GM23338 (cell line): ENCODE data around the gene BANF1. TPM values are rescaled to one million over a fixed set of nuclear protein-coding genes. Genes with fewer than 3 reads are reported as not detected.

ENCODE experiments used
- ATAC-seq: fragments of 200-7000 bp; cut with Tn5 transposase; 3 replicates; pipeline ENCODE4 v1.9.1; 2020
- DNase-seq: peaks from one replicate; pipeline ENCODE4 v3.0.0-alpha.2; 2015; ENCODE audit warnings: low spot score
- H2AFZ ChIP-seq: fragments of 200-600 bp; sonication (generic); 2 replicates; pipeline ENCODE4 v1.8.0; 2016; ENCODE audit warnings: antibody characterized with exemption, mild to moderate bottlenecking, moderate library complexity
- H3F3A ChIP-seq: fragments of 200-600 bp; sonication (generic); replicated peaks from 2 replicates; pipeline ENCODE4 v1.8.0; 2017; ENCODE audit warnings: antibody characterized with exemption, mixed run types, low read depth
- H3K27ac ChIP-seq: fragments of 200-600 bp; sonication (generic); 2 replicates; pipeline ENCODE4 v1.6.1; 2016; ENCODE audit warnings: low read depth
- H3K27me3 ChIP-seq: fragments of 200-600 bp; sonication (generic); 2 replicates; pipeline ENCODE4 v1.8.0; 2016; ENCODE audit warnings: mild to moderate bottlenecking, mixed run types, moderate library complexity; ENCODE audit not compliant: insufficient read depth
- H3K36me3 ChIP-seq: fragments of 200-600 bp; sonication (generic); 2 replicates; pipeline ENCODE4 v1.8.0; 2016; ENCODE audit warnings: mild to moderate bottlenecking; ENCODE audit not compliant: insufficient read depth
- H3K4me1 ChIP-seq: fragments of 200-600 bp; sonication (generic); 2 replicates; pipeline ENCODE4 v1.8.0; 2016; ENCODE audit warnings: mild to moderate bottlenecking, moderate library complexity; ENCODE audit not compliant: insufficient read depth
- H3K4me2 ChIP-seq: fragments of 200-600 bp; sonication (generic); 2 replicates; pipeline ENCODE4 v1.7.1; 2017; ENCODE audit warnings: mixed run types
- H3K4me3 ChIP-seq: fragments of 200-600 bp; sonication (generic); 2 replicates; pipeline ENCODE4 v1.6.1; 2016; ENCODE audit warnings: mixed run types
- H3K79me2 ChIP-seq: fragments of 200-600 bp; sonication (generic); replicated peaks from 2 replicates; pipeline ENCODE4 v1.8.0; 2017; ENCODE audit warnings: mild to moderate bottlenecking; ENCODE audit not compliant: insufficient read depth
- H3K9me2 ChIP-seq: fragments of 200-600 bp; sonication (generic); 2 replicates; pipeline ENCODE4 v1.8.0; 2017; ENCODE audit not compliant: insufficient read depth
- H4K20me1 ChIP-seq: fragments of 200-600 bp; sonication (generic); replicated peaks from 2 replicates; pipeline ENCODE4 v1.8.0; 2017; ENCODE audit warnings: mild to moderate bottlenecking; ENCODE audit not compliant: insufficient read depth
- H3K27ac Mint-ChIP-seq: 2 replicates; pipeline ENCODE4 v1.8.0; 2020; ENCODE audit warnings: inconsistent platforms, mild to moderate bottlenecking, moderate library complexity, mixed read lengths
- H3K27me3 Mint-ChIP-seq: 3 replicates; pipeline ENCODE4 v1.8.0; 2022; ENCODE audit warnings: low read depth, mild to moderate bottlenecking, moderate library complexity, mixed read lengths, inconsistent platforms; ENCODE audit not compliant: insufficient read depth, poor library complexity
- H3K36me3 Mint-ChIP-seq: 3 replicates; pipeline ENCODE4 v1.8.0; 2021; ENCODE audit warnings: low read depth, mild to moderate bottlenecking, inconsistent platforms, moderate library complexity, mixed read lengths
- H3K4me1 Mint-ChIP-seq: 3 replicates; pipeline ENCODE4 v1.8.0; 2020; ENCODE audit warnings: mild to moderate bottlenecking, inconsistent platforms, mixed read lengths
- H3K4me3 Mint-ChIP-seq: 3 replicates; pipeline ENCODE4 v1.8.0; 2021; ENCODE audit warnings: moderate library complexity, mild to moderate bottlenecking, inconsistent platforms, mixed read lengths
- H3K9me3 Mint-ChIP-seq: 3 replicates; pipeline ENCODE4 v1.8.0; 2020; ENCODE audit warnings: moderate library complexity, mild to moderate bottlenecking, inconsistent platforms, mixed read lengths
- CREB1 ChIP-seq: fragments of 250-450 bp; sonication (Bioruptor Pico); IDR thresholded peaks from 2 replicates; pipeline ENCODE4 v1.5.0; 2020; ENCODE audit warnings: low read depth, mild to moderate bottlenecking, moderate library complexity
- CTCF ChIP-seq, 2 experiments: fragments of 200-600 bp in 1 of 2; sonication (generic) in 1 of 2; conservative IDR thresholded peaks; 2 replicates each; pipeline versions ENCODE4 v1.5.1 to v1.6.1; 2016 to 2017; ENCODE audit warnings: antibody characterized with exemption in 2 of 2, low read depth in 2 of 2, mild to moderate bottlenecking in 2 of 2, moderate library complexity in 1 of 2
- EZH2 ChIP-seq: fragments of 200-600 bp; sonication (generic); IDR thresholded peaks from one replicate; pipeline ENCODE4 v1.8.0; 2017; ENCODE audit warnings: antibody characterized with exemption, mild to moderate bottlenecking, low read depth; ENCODE audit not compliant: unreplicated experiment
- EZH2phosphoT487 ChIP-seq: fragments of 200-600 bp; sonication (generic); IDR thresholded peaks from one replicate; pipeline ENCODE4 v1.8.1; 2018; ENCODE audit warnings: antibody characterized with exemption; ENCODE audit not compliant: unreplicated experiment
- POLR2AphosphoS5 ChIP-seq: IDR thresholded peaks from 2 replicates; pipeline ENCODE4 v1.6.1; 2016; ENCODE audit warnings: antibody characterized with exemption, low read depth
- REST ChIP-seq: IDR thresholded peaks from one replicate; pipeline ENCODE4 v1.6.1; 2018; ENCODE audit warnings: antibody characterized with exemption; ENCODE audit not compliant: unreplicated experiment
- STAT1 ChIP-seq: IDR thresholded peaks from one replicate; pipeline ENCODE4 v1.6.1; 2016; ENCODE audit warnings: antibody characterized with exemption; ENCODE audit not compliant: unreplicated experiment
- ZNF331 ChIP-seq: fragments of 250-450 bp; sonication (Bioruptor Pico); IDR thresholded peaks from 2 replicates; pipeline ENCODE4 v1.5.0; 2020; ENCODE audit warnings: low read depth, mild to moderate bottlenecking, moderate library complexity
- polyA plus RNA-seq: library from polyadenylated mRNA; unstranded; fragments of >200 nt; fragmentation: Nextera tagmentation; extraction: Ambion mirVana; gene quantifications from 2 replicates; pipeline ENCODE4 v1.2.1, GENCODE V29; 2016
- total RNA-seq: library from RNA; depleted of rRNA; stranded (reverse); fragments of >200 nt; shearing (Covaris generic); gene quantifications from 2 replicates; pipeline ENCODE4 v1.2.3, GENCODE V29; 2014
- TF ChIP-seq, protein P1 (sequence below): IDR thresholded peaks from 2 replicates; pipeline ENCODE4 v1.6.1; 2016; ENCODE audit warnings: antibody characterized with exemption
- TF ChIP-seq, protein P2 (sequence below): fragments of 250-450 bp; sonication (Bioruptor Pico); IDR thresholded peaks from 2 replicates; pipeline ENCODE4 v1.5.0; 2020; ENCODE audit warnings: mild to moderate bottlenecking, moderate library complexity

The BANF1 gene
- total and polyA plus RNA-seq, 2 experiments from 2014 or later, result 58.2 to 765 TPM

DNA sequence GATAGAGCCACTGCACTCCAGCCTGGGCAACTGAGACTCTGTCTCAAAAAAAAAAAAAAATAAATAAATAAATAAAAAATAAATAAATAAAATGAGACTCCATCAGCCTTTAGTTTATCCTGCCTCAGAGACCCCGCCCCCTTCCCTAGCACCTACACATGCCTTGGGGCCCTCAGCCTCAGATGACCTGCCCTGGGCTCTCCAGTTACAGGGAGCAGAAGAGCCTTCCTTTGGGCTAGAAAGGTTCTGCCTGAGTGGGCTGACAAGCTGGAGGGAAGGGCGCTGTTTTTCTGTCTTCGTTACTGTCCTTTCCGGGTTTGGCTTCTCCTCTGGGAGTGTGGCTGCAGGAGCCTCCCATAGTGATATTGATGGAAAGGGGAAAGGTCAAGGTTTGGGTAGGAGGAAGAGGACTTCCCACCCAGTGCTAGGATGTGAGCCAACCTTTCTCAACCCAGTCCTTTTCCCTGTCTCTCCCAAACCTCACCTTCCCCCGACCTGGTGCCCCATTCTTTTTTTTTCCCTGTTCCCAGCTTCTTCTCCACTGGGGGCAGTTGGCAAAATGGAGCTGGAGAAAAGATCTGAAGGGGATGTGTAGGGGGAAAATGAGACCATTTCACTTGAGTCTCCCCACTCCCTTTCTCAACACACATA lies 48.4 kb downstream of the BANF1 start:
- TF ChIP-seq REST (no peak), POLR2AphosphoS5 (no peak), ZNF331 (CRISPR knock-in tag) (no peak), STAT1 (no peak), CREB1 (CRISPR knock-in tag) (no peak), EZH2 (no peak), CTCF (conservative IDR thresholded peaks at IDR 0.05; ENCODE audit: low read depth in 2 of 2) (no peak), EZH2phosphoT487 (no peak)
- TF ChIP-seq, protein P1, sequence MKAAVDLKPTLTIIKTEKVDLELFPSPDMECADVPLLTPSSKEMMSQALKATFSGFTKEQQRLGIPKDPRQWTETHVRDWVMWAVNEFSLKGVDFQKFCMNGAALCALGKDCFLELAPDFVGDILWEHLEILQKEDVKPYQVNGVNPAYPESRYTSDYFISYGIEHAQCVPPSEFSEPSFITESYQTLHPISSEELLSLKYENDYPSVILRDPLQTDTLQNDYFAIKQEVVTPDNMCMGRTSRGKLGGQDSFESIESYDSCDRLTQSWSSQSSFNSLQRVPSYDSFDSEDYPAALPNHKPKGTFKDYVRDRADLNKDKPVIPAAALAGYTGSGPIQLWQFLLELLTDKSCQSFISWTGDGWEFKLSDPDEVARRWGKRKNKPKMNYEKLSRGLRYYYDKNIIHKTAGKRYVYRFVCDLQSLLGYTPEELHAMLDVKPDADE, result no peak
- TF ChIP-seq, protein P2, sequence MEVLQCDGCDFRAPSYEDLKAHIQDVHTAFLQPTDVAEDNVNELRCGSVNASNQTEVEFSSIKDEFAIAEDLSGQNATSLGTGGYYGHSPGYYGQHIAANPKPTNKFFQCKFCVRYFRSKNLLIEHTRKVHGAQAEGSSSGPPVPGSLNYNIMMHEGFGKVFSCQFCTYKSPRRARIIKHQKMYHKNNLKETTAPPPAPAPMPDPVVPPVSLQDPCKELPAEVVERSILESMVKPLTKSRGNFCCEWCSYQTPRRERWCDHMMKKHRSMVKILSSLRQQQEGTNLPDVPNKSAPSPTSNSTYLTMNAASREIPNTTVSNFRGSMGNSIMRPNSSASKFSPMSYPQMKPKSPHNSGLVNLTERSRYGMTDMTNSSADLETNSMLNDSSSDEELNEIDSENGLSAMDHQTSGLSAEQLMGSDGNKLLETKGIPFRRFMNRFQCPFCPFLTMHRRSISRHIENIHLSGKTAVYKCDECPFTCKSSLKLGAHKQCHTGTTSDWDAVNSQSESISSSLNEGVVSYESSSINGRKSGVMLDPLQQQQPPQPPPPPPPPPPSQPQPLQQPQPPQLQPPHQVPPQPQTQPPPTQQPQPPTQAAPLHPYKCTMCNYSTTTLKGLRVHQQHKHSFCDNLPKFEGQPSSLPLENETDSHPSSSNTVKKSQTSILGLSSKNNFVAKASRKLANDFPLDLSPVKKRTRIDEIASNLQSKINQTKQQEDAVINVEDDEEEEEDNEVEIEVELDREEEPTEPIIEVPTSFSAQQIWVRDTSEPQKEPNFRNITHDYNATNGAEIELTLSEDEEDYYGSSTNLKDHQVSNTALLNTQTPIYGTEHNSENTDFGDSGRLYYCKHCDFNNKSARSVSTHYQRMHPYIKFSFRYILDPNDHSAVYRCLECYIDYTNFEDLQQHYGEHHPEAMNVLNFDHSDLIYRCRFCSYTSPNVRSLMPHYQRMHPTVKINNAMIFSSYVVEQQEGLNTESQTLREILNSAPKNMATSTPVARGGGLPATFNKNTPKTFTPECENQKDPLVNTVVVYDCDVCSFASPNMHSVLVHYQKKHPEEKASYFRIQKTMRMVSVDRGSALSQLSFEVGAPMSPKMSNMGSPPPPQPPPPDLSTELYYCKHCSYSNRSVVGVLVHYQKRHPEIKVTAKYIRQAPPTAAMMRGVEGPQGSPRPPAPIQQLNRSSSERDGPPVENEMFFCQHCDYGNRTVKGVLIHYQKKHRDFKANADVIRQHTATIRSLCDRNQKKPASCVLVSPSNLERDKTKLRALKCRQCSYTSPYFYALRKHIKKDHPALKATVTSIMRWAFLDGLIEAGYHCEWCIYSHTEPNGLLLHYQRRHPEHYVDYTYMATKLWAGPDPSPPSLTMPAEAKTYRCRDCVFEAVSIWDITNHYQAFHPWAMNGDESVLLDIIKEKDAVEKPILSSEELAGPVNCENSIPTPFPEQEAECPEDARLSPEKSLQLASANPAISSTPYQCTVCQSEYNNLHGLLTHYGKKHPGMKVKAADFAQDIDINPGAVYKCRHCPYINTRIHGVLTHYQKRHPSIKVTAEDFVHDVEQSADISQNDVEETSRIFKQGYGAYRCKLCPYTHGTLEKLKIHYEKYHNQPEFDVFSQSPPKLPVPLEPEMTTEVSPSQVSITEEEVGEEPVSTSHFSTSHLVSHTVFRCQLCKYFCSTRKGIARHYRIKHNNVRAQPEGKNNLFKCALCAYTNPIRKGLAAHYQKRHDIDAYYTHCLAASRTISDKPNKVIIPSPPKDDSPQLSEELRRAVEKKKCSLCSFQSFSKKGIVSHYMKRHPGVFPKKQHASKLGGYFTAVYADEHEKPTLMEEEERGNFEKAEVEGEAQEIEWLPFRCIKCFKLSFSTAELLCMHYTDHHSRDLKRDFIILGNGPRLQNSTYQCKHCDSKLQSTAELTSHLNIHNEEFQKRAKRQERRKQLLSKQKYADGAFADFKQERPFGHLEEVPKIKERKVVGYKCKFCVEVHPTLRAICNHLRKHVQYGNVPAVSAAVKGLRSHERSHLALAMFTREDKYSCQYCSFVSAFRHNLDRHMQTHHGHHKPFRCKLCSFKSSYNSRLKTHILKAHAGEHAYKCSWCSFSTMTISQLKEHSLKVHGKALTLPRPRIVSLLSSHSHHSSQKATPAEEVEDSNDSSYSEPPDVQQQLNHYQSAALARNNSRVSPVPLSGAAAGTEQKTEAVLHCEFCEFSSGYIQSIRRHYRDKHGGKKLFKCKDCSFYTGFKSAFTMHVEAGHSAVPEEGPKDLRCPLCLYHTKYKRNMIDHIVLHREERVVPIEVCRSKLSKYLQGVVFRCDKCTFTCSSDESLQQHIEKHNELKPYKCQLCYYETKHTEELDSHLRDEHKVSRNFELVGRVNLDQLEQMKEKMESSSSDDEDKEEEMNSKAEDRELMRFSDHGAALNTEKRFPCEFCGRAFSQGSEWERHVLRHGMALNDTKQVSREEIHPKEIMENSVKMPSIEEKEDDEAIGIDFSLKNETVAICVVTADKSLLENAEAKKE (CRISPR knock-in tag), result no peak
- peak; percentile 47 for DNase-seq
- Histone ChIP-seq H3K9me2 (no peaks in the 10 kb centered on the region), H3K4me3 (peak overlapping the region; percentile 99; the same call in 1 of the 2 replicates), H3K79me2 (peaks cover 35% of the 10 kb centered on the region), H3K27ac (peak overlapping the region; percentile 100), H2AFZ (peak overlapping the region; percentile 69; the same call in 1 of the 2 replicates), H3K36me3 (peaks cover 10% of the 10 kb centered on the region), H3K4me2 (peak overlapping the region; percentile 99), H4K20me1 (peaks cover 14% of the 10 kb centered on the region), H3F3A (peaks cover 15% of the 10 kb centered on the region; the same call in 1 of the 2 replicates), H3K27me3 (no peaks in the 10 kb centered on the region), H3K4me1 (peaks cover 24% of the 10 kb centered on the region)
- ATAC-seq, result no peak
- peaks cover 29% of the 10 kb centered on the region for H3K36me3 Mint-ChIP-seq
- H3K27me3 Mint-ChIP-seq, result peaks cover 17% of the 10 kb centered on the region
- H3K4me1 Mint-ChIP-seq, result peaks cover 39% of the 10 kb centered on the region
- H3K27ac Mint-ChIP-seq, result peak overlapping the region; percentile 94
- H3K9me3 Mint-ChIP-seq, result no peaks in the 10 kb centered on the region; the same call in 2 of the 3 replicates
- H3K4me3 Mint-ChIP-seq, result peak overlapping the region; percentile 98
